ENCODE data around the gene FBXO8. TPM values are rescaled to one million over a fixed set of nuclear protein-coding genes. Genes with fewer than 3 reads are reported as not detected.

FBXO8 gene
- total RNA-seq, 2 experiments from 2014 or later, result 17.9 to 19.4 TPM

GRCh38 chr4:174215961-174216680, 67.3 kb downstream of the FBXO8 start:
- Histone ChIP-seq H3K4me3 (ENCODE audit: low read length) (no peak overlapping the region), H3K9me3 (ENCODE audit: control insufficient read depth in 1 of 2, insufficient read depth in 1 of 2, low read length in 2 of 2) (peaks cover 0 to 26% of the 10 kb centered on the region in 2 experiments), H3K27me3 (ENCODE audit: control insufficient read depth in 1 of 2, insufficient read depth in 2 of 2, low read length in 2 of 2) (peaks cover 68 to 82% of the 10 kb centered on the region in 2 experiments), H3K27ac (ENCODE audit: low read depth in 1 of 2, low read length in 2 of 2) (no peak overlapping the region), H3K36me3 (ENCODE audit: insufficient read depth, low read length) (no peaks in the 10 kb centered on the region), H3K4me1 (ENCODE audit: insufficient read depth, low read length) (peaks cover 45% of the 10 kb centered on the region)
- TF ChIP-seq CTCF (IDR thresholded peaks at IDR 0.05), result no peak
- Mint-ChIP-seq H3K36me3 (ENCODE audit: low read depth) (no peaks in the 10 kb centered on the region), H3K4me3 (no peak overlapping the region), H3K27me3 (peaks cover 92% of the 10 kb centered on the region), H3K27ac (no peak overlapping the region), H3K4me1 (ENCODE audit: low read depth) (peaks cover 57% of the 10 kb centered on the region), H3K9me3 (no peaks in the 10 kb centered on the region)
- intact Hi-C loops (cut with DNase I, micrococcal nuclease), result loop anchor here (5.0 to 10.0 kb wide), 2 partner anchors 689 to 691 kb away; no protein-coding TSS in a partner anchor
- ATAC-seq (ENCODE audit: poor library complexity) (no peak), DNase-seq (no peak)
- ChIA-PET POLR2A (no interaction called here), CTCF (no interaction called here)

- H3K4me3 Mint-ChIP-seq, result no peak overlapping the region
- H3K4me1 ChIP-seq (ENCODE audit: insufficient read depth, low read length), result peaks cover 45% of the 10 kb centered on the region
- no peak overlapping the region for H3K4me3 ChIP-seq (ENCODE audit: low read length)
- no peaks in the 10 kb centered on the region for H3K9me3 Mint-ChIP-seq
- TF ChIP-seq CTCF (IDR thresholded peaks at IDR 0.05), result no peak
- peaks cover 0 to 26% of the 10 kb centered on the region in 2 experiments for H3K9me3 ChIP-seq (ENCODE audit: control insufficient read depth in 1 of 2, insufficient read depth in 1 of 2, low read length in 2 of 2)
- H3K4me1 Mint-ChIP-seq (ENCODE audit: low read depth), result peaks cover 57% of the 10 kb centered on the region
- CTCF ChIA-PET, result no interaction called here
- intact Hi-C loops (cut with DNase I, micrococcal nuclease), result loop anchor here (5.0 to 10.0 kb wide), 2 partner anchors 688 to 690 kb away; no protein-coding TSS in a partner anchor
- H3K27ac ChIP-seq (ENCODE audit: low read depth in 1 of 2, low read length in 2 of 2), result no peak overlapping the region
- no peak for ATAC-seq (ENCODE audit: poor library complexity)
- H3K27me3 ChIP-seq (ENCODE audit: control insufficient read depth in 1 of 2, insufficient read depth in 2 of 2, low read length in 2 of 2), result peaks cover 72 to 91% of the 10 kb centered on the region in 2 experiments
- no peaks in the 10 kb centered on the region for H3K36me3 ChIP-seq (ENCODE audit: insufficient read depth, low read length)
- POLR2A ChIA-PET, result no interaction called here
- H3K27me3 Mint-ChIP-seq, result peaks cover 94% of the 10 kb centered on the region
- H3K27ac Mint-ChIP-seq, result no peak overlapping the region
- peak in 1 of 14 experiments; percentile 3 for DNase-seq
- no peaks in the 10 kb centered on the region for H3K36me3 Mint-ChIP-seq (ENCODE audit: low read depth)
Observed at GRCh38 chr4:174215057-174215456, 68.4 kb downstream of the FBXO8 start.

- peaks cover 72 to 98% of the 10 kb centered on the region in 2 experiments for H3K27me3 ChIP-seq (ENCODE audit: control insufficient read depth in 1 of 2, insufficient read depth in 2 of 2, low read length in 2 of 2)
- H3K27me3 Mint-ChIP-seq, result peaks cover 95% of the 10 kb centered on the region
- intact Hi-C loops (cut with DNase I, micrococcal nuclease), result loop anchor here in 1 of 2 experiments (10.0 kb wide), 1 partner anchor 689 kb away; no protein-coding TSS in a partner anchor
- peaks cover 57% of the 10 kb centered on the region for H3K4me1 Mint-ChIP-seq (ENCODE audit: low read depth)
- no peak for TF ChIP-seq CTCF (IDR thresholded peaks at IDR 0.05)
- peaks cover 0 to 26% of the 10 kb centered on the region in 2 experiments for H3K9me3 ChIP-seq (ENCODE audit: control insufficient read depth in 1 of 2, insufficient read depth in 1 of 2, low read length in 2 of 2)
- no peaks in the 10 kb centered on the region for H3K9me3 Mint-ChIP-seq
- H3K4me3 ChIP-seq (ENCODE audit: low read length), result no peak overlapping the region
- no peaks in the 10 kb centered on the region for H3K36me3 ChIP-seq (ENCODE audit: insufficient read depth, low read length)
- ChIA-PET POLR2A (no interaction called here), CTCF (no interaction called here)
- H3K27ac Mint-ChIP-seq, result no peak overlapping the region
- peaks cover 45% of the 10 kb centered on the region for H3K4me1 ChIP-seq (ENCODE audit: insufficient read depth, low read length)
- H3K4me3 Mint-ChIP-seq, result peak overlapping the region; percentile 72
- no peaks in the 10 kb centered on the region for H3K36me3 Mint-ChIP-seq (ENCODE audit: low read depth)
- no peak overlapping the region for H3K27ac ChIP-seq (ENCODE audit: low read depth in 1 of 2, low read length in 2 of 2)
- peak; percentile 46 for ATAC-seq (ENCODE audit: poor library complexity)
- DNase-seq, result peak in 2 of 14 experiments; percentile 37 to 38
Observed at GRCh38 chr4:174214101-174214878, 69.2 kb downstream of the FBXO8 start.

All from CD4-positive, alpha-beta T cell (primary cell).